Fibroblast of lung (primary cell): ENCODE results near the gene VENTX. TPM values are rescaled to one million over a fixed set of nuclear protein-coding genes. Genes with fewer than 3 reads are reported as not detected.

Experiments used
- DNase-seq, 2 donors: peaks; one replicate each; pipeline versions ENCODE4 v3.0.0 to v3.0.0-alpha.2; 2010; ENCODE audit warnings: low read depth in 2 of 2
- H2AFZ ChIP-seq: 2 replicates; pipeline ENCODE4 v1.5.1; 2012; ENCODE audit warnings: low read length, control low read depth, inconsistent platforms
- H3K27ac ChIP-seq: 2 replicates; pipeline ENCODE4 v1.5.1; 2011; ENCODE audit warnings: low read length, control low read depth; ENCODE audit not compliant: insufficient read depth
- H3K27me3 ChIP-seq: 2 replicates; pipeline ENCODE4 v1.5.1; 2011; ENCODE audit warnings: mild to moderate bottlenecking, low read length; ENCODE audit not compliant: control insufficient read depth, insufficient read depth
- H3K36me3 ChIP-seq: 2 replicates; pipeline ENCODE4 v1.5.1; 2011; ENCODE audit warnings: low read length; ENCODE audit not compliant: control insufficient read depth, insufficient read depth
- H3K4me1 ChIP-seq: 2 replicates; pipeline ENCODE4 v1.5.1; 2011; ENCODE audit warnings: low read length; ENCODE audit not compliant: control insufficient read depth, insufficient read depth; ENCODE audit errors: extremely low read depth
- H3K4me2 ChIP-seq: 2 replicates; pipeline ENCODE4 v1.5.1; 2011; ENCODE audit warnings: low read length, control low read depth; ENCODE audit not compliant: insufficient read depth; ENCODE audit errors: extremely low read depth
- H3K4me3 ChIP-seq, 4 experiments: fragments of 200-600 bp in 1 of 4; sonication (generic) in 1 of 4; replicated peaks in 1 of 4; 2 replicates each; pipeline ENCODE4 v1.5.1; 2011 to 2016; ENCODE audit warnings: low read length in 4 of 4, low read depth in 3 of 4, mild to moderate bottlenecking in 3 of 4, control low read depth in 2 of 4, inconsistent platforms in 1 of 4, mixed read lengths in 1 of 4; ENCODE audit not compliant: insufficient read depth in 1 of 4; ENCODE audit errors: control extremely low read depth in 1 of 4
- H3K79me2 ChIP-seq: 2 replicates; pipeline ENCODE4 v1.5.1; 2012; ENCODE audit warnings: mild to moderate bottlenecking, low read length, inconsistent platforms; ENCODE audit not compliant: control insufficient read depth, insufficient read depth
- H3K9ac ChIP-seq: 2 replicates; pipeline ENCODE4 v1.5.1; 2011; ENCODE audit warnings: mild to moderate bottlenecking, low read length, control low read depth; ENCODE audit not compliant: insufficient read depth
- H3K9me3 ChIP-seq: 2 replicates; pipeline ENCODE4 v1.5.1; 2012; ENCODE audit warnings: low read depth, low read length; ENCODE audit not compliant: control insufficient read depth, insufficient read depth
- H4K20me1 ChIP-seq: 2 replicates; pipeline ENCODE4 v1.5.1; 2011; ENCODE audit warnings: low read length; ENCODE audit not compliant: control insufficient read depth, insufficient read depth; ENCODE audit errors: extremely low read depth
- CTCF ChIP-seq, 2 donors: IDR thresholded peaks in 1 of 2; conservative IDR thresholded peaks in 1 of 2; 1 replicate in 1 of 2; 2 replicates in 1 of 2; pipeline ENCODE4 v1.5.1; 2011 to 2012; ENCODE audit warnings: low read length in 2 of 2, control low read depth in 1 of 2, inconsistent platforms in 1 of 2, low read depth in 1 of 2, mild to moderate bottlenecking in 1 of 2
- EZH2 ChIP-seq: IDR thresholded peaks from 2 replicates; pipeline ENCODE4 v1.5.1; 2012; ENCODE audit warnings: low read length, control low read depth, mild to moderate bottlenecking; ENCODE audit errors: missing control alignments
- polyA plus RNA-seq, 2 donors: library from polyadenylated mRNA; depleted of rRNA in 1 of 2; stranded (reverse) in 1 of 2; unstranded in 1 of 2; fragments of >200 nt; gene quantifications; 2 replicates each; pipeline ENCODE4 v1.2.1, GENCODE V29; 2011 to 2012; ENCODE audit warnings: missing spikeins in 1 of 2
- total RNA-seq: library from RNA; depleted of rRNA; stranded (reverse); fragments of >200 nt; gene quantifications from 2 replicates; pipeline ENCODE4 v1.2.1, GENCODE V29; 2014

The VENTX gene
- total and polyA plus RNA-seq, 2 donors (not counting 1 experiment from before 2014, with no cell fraction given): not detected

DNA sequence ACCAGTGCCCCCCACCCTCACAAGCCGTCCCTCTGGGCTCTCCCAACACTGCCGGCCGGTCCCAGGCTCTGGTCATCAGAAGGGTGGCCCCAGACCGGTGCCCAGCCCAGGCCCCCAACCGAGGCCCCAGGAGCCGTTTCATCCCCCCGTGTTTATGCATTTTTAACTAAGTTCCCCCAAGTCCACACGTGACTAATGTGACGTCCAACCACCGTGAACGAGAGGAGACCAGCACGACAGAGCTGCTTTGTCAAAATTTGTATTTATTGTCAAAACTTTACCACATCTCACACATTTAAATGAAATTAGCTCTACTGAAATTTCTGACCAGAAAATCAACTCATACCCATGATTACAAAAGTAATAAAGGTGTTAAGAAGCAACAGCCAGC lies 8.6 kb downstream of the VENTX start:
- Histone ChIP-seq H3K4me1 (no peaks in the 10 kb centered on the region), H3K4me3 (no peak overlapping the region), H3K27ac (no peak overlapping the region), H4K20me1 (no peaks in the 10 kb centered on the region), H2AFZ (no peak overlapping the region), H3K4me2 (no peak overlapping the region), H3K9ac (no peak overlapping the region), H3K79me2 (no peaks in the 10 kb centered on the region), H3K27me3 (no peaks in the 10 kb centered on the region), H3K9me3 (no peaks in the 10 kb centered on the region), H3K36me3 (no peaks in the 10 kb centered on the region)
- DNase-seq: no peak
- TF ChIP-seq EZH2: no peak
- TF ChIP-seq CTCF (conservative IDR thresholded peaks at IDR 0.05 in 1 of 2, IDR thresholded peaks at IDR 0.05 in 1 of 2; ENCODE audit: low read depth in 1 of 2, low read length in 2 of 2): no peak

DNA sequence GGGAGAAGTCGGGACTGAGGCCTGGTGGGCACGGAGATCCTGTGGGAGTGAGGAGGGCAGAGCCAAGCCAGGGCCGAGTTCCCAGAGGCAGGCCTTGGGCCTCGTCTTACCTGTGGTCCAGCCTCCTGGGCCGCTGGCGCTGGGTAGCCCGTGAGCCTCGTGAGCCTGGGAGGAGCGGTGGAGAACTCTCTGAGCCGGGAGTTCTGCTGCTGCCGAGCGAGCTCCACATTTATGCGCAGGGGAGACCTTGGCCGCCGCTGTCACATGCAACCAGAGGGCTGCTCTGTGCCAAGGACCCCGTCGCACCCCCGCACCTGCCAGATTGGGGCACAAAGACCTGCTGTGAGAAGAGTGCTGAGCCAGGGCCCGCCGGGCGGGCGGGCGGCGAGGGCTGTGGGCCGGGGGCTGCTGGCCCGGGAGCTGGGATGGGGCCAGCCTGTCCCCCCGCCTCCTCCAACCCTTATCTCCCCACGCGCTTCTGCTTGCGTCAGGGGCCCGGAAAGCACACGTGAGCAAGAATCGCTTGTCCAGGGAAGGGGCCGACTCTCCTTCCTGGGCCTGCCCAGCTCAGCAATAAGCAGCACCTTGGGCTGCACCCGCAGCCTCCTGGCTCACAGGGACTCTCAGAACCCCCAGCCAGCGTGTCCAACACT lies 10.2 kb downstream of the VENTX start:
- Histone ChIP-seq H3K4me3 (no peak overlapping the region), H3K79me2 (no peaks in the 10 kb centered on the region), H3K36me3 (no peaks in the 10 kb centered on the region), H3K9ac (no peak overlapping the region), H3K4me1 (no peaks in the 10 kb centered on the region), H3K9me3 (no peaks in the 10 kb centered on the region), H3K27ac (no peak overlapping the region), H4K20me1 (no peaks in the 10 kb centered on the region), H2AFZ (no peak overlapping the region), H3K4me2 (no peak overlapping the region), H3K27me3 (no peaks in the 10 kb centered on the region)
- TF ChIP-seq EZH2 (no peak), CTCF (conservative IDR thresholded peaks at IDR 0.05 in 1 of 2, IDR thresholded peaks at IDR 0.05 in 1 of 2; ENCODE audit: low read depth in 1 of 2, low read length in 2 of 2) (no peak)
- no peak for DNase-seq

DNA sequence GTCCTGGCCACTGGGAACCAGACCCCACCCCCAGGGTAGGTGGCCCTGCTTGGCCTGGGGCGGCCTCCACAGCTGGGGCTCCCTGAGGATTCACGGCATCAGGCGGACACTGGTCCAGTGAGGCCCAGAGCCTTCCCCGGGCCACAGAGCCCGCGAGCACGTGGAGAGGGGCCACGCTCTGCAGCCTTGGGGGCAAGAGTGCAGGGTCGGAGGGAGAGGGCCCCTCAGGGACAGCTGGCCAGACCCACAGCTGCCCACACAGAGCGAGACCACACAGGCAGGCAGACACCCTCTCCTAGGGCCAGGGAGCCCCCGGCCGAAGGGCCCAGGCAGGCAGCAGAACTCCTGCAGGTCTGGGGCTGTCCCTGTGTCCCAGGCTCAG lies 10.7 kb downstream of the VENTX start:
- no peaks in the 10 kb centered on the region for H3K27me3 ChIP-seq
- H3K4me2 ChIP-seq: no peak overlapping the region
- no peak overlapping the region for H2AFZ ChIP-seq
- H3K4me3 ChIP-seq: no peak overlapping the region
- H3K9me3 ChIP-seq: no peaks in the 10 kb centered on the region
- no peak overlapping the region for H3K27ac ChIP-seq
- no peak overlapping the region for H3K9ac ChIP-seq
- no peaks in the 10 kb centered on the region for H3K36me3 ChIP-seq
- TF ChIP-seq EZH2: no peak
- no peak for TF ChIP-seq CTCF (conservative IDR thresholded peaks at IDR 0.05 in 1 of 2, IDR thresholded peaks at IDR 0.05 in 1 of 2; ENCODE audit: low read depth in 1 of 2, low read length in 2 of 2)
- H3K79me2 ChIP-seq: no peaks in the 10 kb centered on the region
- DNase-seq: no peak
- no peaks in the 10 kb centered on the region for H3K4me1 ChIP-seq
- H4K20me1 ChIP-seq: no peaks in the 10 kb centered on the region
